Dermis microvascular lymphatic vessel endothelial cell (primary cell): ENCODE data around the gene HAGH. TPM values are rescaled to one million over a fixed set of nuclear protein-coding genes. Genes with fewer than 3 reads are reported as not detected.
"Not testable (repeated sequence)": the region's sequence is repeated elsewhere in the genome, so short reads cannot be mapped to it uniquely, and the experiment has no call there.

Experiments used
- DNase-seq, 2 donors: peaks; one replicate each; pipeline versions ENCODE4 v3.0.0 to v3.0.0-alpha.2; 2010; ENCODE audit warnings: low read depth in 2 of 2
- total RNA-seq: library from RNA; depleted of rRNA; stranded (reverse); fragments of >200 nt; gene quantifications from 2 replicates; pipeline ENCODE4 v1.2.1, GENCODE V29; 2014

HAGH gene
- 53.5 and 82.7 TPM in 2 replicates for total RNA-seq

DNA sequence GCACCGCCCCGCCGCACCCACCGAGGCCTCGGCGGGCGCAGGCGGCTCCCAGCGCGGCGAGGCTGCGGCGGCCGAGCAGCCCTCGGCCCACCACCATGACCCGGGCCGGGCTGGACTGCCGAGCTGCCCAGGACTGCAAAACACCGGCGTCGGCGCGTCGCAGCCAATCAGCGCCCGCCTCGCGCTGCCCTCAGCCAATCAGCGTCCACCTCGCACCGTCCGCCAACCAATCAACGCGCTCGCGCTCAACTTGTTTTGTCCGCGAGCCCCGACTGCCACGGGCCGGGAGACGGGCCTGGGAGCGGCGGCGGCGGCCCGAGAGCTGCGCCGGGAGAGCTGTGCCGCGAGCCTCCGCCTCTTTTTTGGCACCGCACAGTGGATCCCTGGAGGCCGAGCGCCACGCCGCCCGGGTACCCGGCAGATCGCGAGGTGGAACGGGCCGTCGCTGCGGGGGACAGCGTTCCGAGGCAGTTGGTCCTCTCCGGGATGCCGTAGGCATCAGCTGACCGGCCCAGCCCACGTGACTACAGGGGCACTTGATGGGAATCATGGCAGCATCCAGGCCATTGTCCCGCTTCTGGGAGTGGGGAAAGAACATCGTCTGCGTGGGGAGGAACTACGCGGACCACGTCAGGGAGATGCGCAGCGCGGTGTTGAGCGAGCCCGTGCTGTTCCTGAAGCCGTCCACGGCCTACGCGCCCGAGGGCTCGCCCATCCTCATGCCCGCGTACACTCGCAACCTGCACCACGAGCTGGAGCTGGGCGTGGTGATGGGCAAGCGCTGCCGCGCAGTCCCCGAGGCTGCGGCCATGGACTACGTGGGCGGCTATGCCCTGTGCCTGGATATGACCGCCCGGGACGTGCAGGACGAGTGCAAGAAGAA lies at the start of gene HAGH, which contains the start of gene FAHD1:
Gene HAGH, minus strand, starts transcription at position 135 of the 883 bp plus-strand sequence. Its CDS starts 38 bp downstream, at position 97.
Gene FAHD1, plus strand, starts transcription at position 516 of the 883 bp plus-strand sequence. Its CDS starts 33 bp downstream, at position 549.
- DNase-seq = peak; percentile 91 to 98

GRCh38 chr16:1876066-1876465 lies 49.4 kb upstream of the HAGH start:
- not testable (repeated sequence) for DNase-seq

GRCh38 chr16:1874854-1875253 lies 48.2 kb upstream of the HAGH start:
- no peak for DNase-seq

GRCh38 chr16:1871974-1872635 lies 45.5 kb upstream of the HAGH start, which contains the start of gene MEIOB:
Gene MEIOB, minus strand, starts transcription at chr16:1872164. Its CDS starts 3,989 bp downstream, at chr16:1868175.
- peak in 1 of 2 donors; percentile 28 for DNase-seq

GRCh38 chr16:1870365-1871082 lies 43.9 kb upstream of the HAGH start:
- DNase-seq = peak in 1 of 2 donors; percentile 65

DNA sequence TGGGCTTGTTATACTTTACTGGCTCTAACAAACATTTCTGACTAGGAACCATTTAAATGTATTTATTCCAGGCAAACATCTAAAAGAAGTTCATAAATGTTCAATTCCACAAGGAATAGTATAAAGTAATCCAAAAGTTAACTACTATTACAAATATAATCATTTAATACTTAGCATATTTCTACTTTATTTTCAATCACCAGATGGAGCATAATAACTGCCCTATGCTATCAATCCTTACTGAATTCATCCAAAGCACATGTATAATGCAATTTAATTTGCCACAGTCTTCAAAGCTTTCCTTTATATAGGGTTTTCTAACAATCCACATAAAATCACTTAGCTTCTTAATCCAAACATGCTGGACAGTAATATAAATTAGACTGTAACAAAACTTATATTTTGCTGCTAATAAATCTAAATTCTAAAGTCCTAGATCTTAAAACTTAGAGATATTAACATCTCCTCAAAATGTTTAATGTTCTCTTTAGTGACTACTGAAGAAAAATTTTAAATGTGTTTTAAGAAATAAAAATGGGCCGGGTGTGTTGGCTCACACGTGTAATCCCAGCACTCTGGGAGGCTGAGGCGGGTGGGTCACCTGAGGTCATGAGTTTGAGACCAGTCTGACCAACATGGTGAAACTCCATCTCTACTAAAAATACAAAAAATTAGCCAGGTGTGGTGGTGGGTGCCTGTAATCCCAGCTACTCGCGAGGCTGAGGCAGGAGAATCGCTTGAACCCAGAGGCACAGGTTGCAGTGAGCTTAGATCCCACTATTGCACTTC lies 39.5 kb upstream of the HAGH start:
- no peak for DNase-seq

- DNase-seq = peak; percentile 22 to 50
These were observed 37.2 kb upstream of the HAGH start for GRCh38 chr16:1863681-1864460.

DNA sequence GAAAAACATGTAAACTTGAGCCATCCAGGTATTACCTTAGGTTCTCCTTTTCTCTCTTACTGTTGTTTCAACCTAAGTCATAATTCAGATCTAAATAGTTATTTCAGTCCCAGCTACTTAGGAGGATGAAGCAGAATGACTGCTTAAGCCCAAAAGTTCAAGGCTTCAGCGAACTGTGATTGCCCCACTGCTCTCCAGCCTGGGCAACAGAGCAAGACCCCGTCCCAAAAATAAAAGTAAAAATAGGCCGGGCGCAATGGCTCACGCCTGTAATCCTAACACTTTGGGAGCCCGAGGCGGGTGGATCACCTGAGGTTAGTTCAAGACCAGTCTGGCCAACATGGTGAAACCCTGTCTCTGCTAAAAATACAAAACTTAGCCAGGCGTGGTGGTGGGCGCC lies 35.8 kb upstream of the HAGH start:
- DNase-seq = no peak

- no peak for DNase-seq
These were observed 35.1 kb upstream of the HAGH start for GRCh38 chr16:1861730-1862129.

- no peak for DNase-seq
These were observed 33.0 kb upstream of the HAGH start for GRCh38 chr16:1859650-1860049.

DNA sequence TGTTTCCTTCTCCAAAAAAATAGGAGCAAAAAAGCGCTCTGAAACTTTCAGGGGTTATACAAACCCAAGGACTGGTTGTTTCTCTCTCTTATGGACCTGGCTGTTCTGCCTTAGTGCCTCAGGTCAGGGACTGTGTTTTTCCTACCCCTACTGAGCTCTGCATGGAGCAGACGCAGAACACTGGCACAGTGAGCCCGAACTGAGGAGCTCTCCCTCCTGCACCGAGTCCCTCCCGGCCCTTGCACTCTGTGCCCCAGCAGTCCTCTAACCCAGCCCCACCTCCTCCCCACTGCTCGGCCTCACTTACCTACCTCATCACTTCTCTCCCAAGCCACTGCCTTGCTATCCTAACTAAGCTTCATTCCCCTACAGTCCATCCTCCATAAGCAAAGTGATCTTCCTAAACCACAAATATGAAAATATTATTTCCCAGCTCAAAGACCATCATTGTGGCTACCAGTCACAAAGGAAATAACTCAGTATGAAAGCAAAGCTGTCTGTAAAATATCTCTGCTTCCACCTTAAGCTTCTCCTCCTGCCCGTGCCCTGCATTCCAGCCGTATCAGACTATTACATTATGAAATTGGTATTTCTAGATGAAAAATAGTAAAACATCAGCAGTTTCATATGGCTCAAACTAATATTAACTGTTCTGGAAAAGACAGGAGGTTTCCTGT lies 31.7 kb upstream of the HAGH start:
- no peak for DNase-seq

GRCh38 chr16:1857433-1858097 lies 30.9 kb upstream of the HAGH start:
- DNase-seq = no peak

GRCh38 chr16:1851793-1852192 lies 25.2 kb upstream of the HAGH start:
- no peak for DNase-seq

- no peak for DNase-seq
These were observed 24.4 kb upstream of the HAGH start for GRCh38 chr16:1850981-1851380.

DNA sequence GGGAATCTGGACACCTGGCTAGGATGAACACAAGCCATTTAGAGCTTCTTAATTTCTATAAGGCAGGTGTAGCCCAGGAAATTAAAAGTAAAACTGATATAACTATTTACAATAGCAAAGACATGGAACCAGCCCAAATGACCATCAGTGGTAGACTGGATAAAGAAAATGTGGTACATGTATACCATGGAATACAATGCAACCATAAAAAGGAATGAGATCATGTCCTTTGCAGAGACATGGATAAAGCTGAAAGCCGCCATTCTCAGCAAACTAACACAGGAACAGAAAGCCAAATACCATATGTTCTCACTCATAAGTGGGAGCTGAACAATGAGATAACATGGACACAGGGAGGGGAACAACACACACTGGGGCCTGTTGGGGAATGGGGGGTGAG lies 19.8 kb upstream of the HAGH start:
- no peak for DNase-seq

GRCh38 chr16:1845985-1846384 lies 19.4 kb upstream of the HAGH start:
- no peak for DNase-seq

GRCh38 chr16:1839554-1839953 lies 12.9 kb upstream of the HAGH start:
- no peak for DNase-seq

- DNase-seq = no peak
These were observed 7.5 kb upstream of the HAGH start for GRCh38 chr16:1834096-1834495.

DNA sequence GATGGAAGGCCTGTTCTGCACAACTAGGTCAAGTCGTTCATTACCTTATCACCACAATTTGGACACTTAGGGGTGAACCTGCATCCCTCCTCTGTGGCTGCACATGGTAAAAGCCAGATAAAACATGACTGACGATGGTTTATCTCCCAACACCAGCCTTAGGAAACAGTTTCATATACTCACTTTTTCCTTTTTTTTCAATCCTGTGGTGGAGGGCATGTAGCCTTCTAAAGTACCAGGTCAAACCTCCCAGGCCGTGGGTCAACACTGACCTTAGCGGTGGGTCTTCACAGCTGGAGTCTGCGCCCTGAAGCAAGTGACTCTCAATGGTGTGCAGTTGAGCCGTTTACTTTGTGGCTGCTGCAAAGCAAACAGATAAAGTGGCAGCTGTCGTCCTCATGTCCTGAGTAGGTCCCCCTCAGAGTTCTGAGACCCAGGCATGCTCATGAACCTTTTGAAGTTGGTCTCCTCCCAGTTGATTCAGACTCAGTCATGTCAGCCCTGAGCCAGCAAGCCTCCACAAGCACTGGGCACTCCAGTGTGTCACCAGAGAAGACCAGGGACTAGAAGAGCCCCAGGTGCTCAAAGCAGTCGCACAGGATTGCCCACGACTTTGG lies 6.3 kb upstream of the HAGH start:
- DNase-seq = no peak
